Testis (tissue), 2 donors: ENCODE data around the gene SELENOP.

Experiments used
- POLR2A ChIP-seq: fragments of 450-650 bp; IDR thresholded peaks from one replicate; pipeline ENCODE4 v1.6.1; 2017; ENCODE audit warnings: antibody characterized with exemption, mild to moderate bottlenecking, moderate library complexity
- TF ChIP-seq, protein P1 (sequence below), 3 experiments: fragments of 450-650 bp in 2 of 3; fragments of 200-600 bp in 1 of 3; sonication (generic) in 1 of 3; IDR thresholded peaks; one replicate each; pipeline ENCODE4 v1.5.1; 2016 to 2019; ENCODE audit warnings: antibody characterized with exemption in 3 of 3, mild to moderate bottlenecking in 2 of 3, moderate library complexity in 1 of 3

DNA sequence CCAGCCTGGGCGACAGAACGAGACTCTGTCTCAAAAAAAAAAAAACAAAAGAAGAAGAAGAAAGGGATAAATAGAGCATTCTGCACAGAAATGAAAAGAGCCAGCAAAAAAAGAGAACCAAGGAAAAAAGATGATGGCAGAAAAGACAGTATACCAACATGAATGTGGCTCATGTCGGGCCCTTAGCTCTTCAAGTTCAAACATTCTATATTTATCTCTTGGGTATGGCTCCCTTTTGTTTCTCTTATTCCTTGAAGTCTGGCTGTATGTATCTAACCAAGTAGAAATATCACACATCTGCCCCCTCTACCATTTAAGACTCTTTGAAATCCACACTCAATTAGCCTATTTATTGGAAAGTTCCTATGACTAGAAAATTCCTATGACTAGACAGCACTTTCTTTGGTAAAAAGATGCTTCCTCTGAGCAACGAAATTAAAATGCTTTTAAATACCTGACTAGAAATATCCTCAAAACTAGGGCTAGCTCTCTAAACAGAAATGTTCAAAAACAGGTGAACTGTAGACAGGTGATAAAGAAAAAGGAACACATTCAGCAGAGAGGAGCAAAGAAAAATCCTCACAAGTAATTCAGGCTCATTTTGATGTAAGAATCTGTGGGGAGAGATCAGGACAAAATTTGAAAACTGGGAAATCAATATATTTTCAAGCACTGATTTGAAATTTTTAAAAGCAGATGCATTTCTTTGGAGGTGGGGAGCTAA, 2.6 kb downstream of the SELENOP start:
- TF ChIP-seq, protein P1, sequence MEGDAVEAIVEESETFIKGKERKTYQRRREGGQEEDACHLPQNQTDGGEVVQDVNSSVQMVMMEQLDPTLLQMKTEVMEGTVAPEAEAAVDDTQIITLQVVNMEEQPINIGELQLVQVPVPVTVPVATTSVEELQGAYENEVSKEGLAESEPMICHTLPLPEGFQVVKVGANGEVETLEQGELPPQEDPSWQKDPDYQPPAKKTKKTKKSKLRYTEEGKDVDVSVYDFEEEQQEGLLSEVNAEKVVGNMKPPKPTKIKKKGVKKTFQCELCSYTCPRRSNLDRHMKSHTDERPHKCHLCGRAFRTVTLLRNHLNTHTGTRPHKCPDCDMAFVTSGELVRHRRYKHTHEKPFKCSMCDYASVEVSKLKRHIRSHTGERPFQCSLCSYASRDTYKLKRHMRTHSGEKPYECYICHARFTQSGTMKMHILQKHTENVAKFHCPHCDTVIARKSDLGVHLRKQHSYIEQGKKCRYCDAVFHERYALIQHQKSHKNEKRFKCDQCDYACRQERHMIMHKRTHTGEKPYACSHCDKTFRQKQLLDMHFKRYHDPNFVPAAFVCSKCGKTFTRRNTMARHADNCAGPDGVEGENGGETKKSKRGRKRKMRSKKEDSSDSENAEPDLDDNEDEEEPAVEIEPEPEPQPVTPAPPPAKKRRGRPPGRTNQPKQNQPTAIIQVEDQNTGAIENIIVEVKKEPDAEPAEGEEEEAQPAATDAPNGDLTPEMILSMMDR (IDR thresholded peaks at IDR 0.05): no peak
- no peak for TF ChIP-seq POLR2A
